Activated effector memory CD4-positive, alpha-beta T cell treated with Interleukin-2 at 50 U/mL for 16 hours (primary cell): ENCODE results near the gene TMEM178A.
"Not testable (repeated sequence)": the region's sequence is repeated elsewhere in the genome, so short reads cannot be mapped to it uniquely, and the experiment has no call there.

Experiments used
- DNase-seq: peaks from one replicate; pipeline ENCODE4 v3.0.0-alpha.2; 2020

TMEM178A gene

DNA sequence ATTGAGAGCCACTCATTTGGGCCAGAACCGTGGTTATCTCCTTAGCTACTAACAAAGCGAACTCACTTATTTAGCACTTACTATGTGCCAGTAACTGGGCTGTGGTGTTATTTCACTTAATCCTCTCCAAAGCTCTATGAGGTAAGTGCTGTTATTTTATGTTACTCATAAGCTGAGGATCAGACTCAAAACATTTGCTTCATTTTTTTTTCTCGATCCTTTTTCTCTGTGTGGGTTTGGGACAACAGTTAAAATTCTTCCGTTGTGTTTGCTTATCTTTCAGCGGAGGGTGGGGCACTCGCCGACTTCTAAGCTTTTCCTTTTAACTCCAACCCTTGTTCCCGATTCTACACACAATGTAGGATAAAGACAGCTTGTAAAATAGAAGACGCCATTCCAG, 52.8 kb downstream of the TMEM178A start:
- no peak for DNase-seq

GRCh38 chr2:39719317-39719716, 53.6 kb downstream of the TMEM178A start:
- DNase-seq: no peak

DNA sequence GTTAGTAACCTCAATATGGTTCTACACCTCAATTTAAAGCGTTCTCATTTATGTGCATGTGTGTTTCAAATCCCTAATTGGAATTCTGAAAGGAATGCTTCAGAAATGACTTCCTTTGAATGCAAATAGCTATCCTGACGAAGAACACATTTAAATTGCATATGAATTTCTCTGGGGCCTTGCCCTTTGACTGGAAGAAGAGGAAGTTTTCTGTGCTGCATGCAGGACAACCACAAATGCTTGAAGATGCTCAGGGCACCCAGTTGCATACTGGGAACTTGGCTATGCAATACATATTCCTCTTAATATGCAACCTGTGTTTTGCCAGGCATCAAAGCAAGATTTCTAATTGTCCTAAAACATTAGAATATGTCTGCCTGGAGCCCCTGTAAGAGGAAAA, 55.3 kb downstream of the TMEM178A start:
- DNase-seq: no peak

DNA sequence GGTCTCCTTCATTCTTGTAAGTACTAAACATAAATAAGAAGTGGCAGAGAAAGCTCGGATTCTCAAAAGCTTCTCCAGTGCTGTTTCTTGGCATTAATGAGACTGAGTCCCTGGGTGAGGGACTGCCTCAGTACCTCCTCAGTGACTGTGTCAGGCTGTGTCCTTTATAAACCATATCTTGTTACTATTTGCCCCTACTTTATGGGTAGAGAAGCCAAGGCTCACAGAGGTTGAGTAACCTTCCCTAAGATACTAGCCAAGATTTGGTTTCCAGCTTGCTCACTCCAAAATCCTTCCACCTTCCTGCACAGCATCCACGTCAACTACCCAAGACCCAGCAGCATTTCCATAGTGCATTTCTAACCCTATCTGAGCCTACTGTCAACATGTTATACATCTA, 57.8 kb downstream of the TMEM178A start:
- DNase-seq: no peak

DNA sequence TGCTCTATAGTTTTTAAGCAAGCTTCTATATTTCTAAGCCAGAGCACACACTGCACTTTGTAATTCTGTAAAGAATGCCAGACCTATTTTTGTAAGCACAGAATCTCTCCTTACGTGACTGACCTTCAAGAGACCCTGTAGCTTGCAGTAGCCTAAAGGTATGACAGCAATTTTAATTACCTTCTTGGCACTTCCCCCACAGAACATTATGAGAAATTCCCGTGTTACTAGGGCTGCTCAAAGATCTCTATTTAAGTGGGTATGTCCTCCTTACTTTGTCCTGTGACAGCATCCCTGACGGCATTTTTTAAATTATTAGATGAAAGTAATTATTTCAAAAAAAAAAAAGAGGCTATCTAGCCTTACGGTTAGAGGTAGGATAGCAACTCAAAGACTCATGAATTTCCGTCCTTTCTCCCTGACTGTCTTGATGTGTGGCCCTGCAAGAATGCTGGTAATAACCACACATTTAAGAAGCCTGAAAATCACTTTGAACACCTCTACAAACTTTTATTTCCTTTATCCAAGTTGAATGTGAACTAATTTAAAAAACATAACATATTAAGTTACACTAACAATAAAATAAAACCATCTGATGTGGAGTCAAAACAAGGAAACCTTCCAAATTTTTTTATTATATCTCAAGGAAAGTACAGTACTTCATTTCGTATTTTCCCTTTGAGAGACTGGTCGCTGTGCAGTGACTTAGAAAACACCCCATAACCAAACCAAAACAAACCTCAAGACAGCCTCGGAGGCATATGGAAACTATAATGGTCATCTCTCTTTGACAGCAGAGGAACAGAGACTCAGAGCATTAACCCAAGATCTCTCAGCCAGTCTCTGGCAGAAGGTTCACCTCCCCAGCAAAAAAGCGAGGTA, 58.5 kb downstream of the TMEM178A start:
- DNase-seq: no peak

DNA sequence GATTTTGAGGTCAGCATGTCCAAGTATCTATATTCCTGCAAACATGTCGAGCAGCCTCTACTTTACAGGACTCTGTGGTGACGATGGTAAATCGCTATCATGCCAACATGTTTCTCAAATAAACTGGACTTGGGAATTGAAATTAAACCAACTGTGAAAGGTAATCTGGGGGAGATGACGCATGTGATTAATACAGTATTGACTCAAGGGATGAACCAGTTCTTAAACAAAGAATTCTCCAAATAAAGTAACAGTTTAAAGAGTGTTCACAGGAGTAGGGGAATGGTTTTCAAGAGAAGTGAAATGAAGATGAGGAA, 59.1 kb downstream of the TMEM178A start:
- DNase-seq: no peak

GRCh38 chr2:39725401-39725800, 59.7 kb downstream of the TMEM178A start:
- DNase-seq: no peak

DNA sequence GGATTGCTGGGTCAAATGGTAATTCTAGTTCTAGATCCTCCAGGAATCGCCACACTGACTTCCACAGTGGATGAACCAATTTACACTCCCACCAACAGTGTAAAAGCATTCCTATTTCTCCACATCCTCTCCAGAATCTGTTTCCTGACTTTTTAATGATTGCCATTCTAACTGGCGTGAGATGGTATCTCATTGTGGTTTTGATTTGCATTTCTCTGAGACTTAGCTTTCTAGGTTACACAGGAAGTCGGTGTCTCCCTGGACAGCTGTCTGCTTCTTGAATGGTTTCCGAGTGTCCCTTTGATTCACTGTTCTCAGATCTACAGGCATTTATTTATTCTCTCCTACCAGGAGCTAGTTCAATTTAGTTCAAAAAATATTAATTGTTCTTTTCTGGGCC, 62.4 kb downstream of the TMEM178A start:
- DNase-seq: not testable (repeated sequence)

DNA sequence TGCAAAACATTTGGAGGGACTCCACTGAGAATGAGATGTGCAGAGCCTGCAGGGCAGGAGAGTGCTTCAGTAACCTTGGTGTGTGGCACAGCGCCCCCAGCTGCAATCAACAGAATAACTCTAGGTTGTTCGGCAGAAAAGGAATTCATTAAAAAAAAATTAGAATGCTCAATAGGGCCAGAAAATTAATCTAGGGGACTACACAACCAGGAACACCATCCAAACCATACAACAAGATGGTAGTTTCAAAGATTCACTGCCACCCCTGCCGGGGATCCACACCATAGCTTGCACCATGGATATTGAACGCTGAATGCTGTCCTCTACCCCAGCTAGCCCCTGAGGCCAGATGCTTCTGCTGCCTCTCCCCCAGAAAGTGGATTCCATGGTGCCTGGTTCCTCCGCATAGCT, 63.2 kb downstream of the TMEM178A start:
- no peak for DNase-seq

GRCh38 chr2:39730276-39730675, 64.6 kb downstream of the TMEM178A start:
- DNase-seq: no peak

GRCh38 chr2:39730685-39731302, 65.1 kb downstream of the TMEM178A start:
- DNase-seq: no peak

DNA sequence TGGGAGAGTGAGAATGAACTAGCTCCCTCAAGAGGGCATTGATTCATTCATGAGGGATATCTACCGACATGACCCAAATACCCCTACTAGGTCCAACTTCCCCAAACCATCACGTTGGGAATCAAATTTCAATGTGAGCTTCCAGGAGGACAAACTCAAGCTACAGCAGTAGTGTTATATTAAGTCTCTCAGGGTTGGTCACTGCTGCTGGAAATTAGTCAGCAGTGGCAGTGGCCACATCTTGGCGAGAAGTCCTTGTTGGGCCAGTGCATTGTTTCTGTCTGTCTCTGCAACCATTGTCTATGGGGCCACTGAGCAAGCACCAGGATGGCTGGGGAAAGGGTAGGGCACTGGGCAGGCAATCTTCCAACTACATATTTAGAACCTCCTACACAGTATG, 65.8 kb downstream of the TMEM178A start:
- no peak for DNase-seq

DNA sequence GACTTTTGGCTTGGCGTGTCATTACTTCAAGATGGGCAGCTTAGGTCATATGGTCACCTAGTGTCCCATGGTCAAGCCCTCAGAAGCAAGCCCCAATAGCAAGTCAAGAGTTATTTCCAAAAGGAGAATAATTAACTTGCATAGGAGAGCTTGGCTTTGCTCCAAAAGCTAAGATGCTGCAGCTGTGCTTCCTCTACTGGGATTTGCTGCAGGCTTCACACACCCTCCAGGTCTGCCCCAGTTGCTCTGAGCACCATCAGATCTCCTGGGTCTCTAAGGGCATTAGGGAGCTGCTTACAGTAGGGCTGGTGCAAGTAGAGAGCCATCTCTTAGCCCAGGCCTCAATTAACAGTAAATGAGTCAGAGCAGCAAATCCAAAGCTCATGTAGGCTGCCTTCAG, 66.8 kb downstream of the TMEM178A start:
- no peak for DNase-seq

DNA sequence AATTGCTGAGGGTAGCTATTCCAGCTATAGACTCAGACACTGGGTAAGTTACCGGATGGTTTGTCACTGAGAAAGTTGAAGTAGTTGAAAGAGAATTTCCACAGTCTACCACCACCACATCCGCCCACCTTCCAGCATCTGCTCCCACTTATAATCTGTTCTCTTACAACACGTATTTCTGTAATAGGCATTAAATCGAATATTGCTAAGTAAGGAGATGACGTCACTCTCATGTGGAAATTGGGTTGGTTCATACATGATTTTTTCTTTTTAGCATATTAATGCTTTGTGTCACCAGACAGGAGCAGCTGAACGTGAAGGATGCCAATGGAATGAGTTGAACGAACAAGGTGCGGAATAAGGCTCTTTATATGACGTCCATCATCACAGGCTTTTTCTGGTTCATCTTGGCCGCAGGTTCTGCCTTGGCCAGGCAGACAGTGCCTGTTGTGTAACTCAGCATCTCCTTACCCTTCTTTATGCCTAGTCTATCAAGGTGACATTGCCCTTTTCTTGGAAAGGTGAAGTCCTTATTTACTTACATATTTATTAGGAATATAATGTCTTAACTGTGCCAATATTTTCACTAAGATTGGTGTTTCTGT, 67.5 kb downstream of the TMEM178A start:
- DNase-seq: no peak

DNA sequence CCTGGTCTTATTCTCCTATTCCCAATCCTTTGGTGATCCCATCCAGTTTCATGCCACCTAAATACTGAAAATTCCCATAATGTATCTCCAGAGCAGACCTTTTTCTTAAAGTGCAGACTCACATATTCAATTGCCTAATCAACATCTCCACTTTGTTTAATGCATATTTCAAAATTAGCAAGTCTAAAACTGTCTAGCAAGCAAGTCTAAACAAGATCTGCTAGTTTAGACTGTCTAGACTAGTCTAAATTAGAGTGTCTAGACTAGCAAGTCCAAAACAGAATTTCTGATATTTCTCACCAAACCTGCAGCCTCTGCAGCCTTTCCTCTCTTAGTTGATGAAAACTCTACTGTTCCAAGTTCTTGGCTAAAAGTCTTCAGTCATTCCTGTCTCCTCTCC, 68.7 kb downstream of the TMEM178A start:
- no peak for DNase-seq

DNA sequence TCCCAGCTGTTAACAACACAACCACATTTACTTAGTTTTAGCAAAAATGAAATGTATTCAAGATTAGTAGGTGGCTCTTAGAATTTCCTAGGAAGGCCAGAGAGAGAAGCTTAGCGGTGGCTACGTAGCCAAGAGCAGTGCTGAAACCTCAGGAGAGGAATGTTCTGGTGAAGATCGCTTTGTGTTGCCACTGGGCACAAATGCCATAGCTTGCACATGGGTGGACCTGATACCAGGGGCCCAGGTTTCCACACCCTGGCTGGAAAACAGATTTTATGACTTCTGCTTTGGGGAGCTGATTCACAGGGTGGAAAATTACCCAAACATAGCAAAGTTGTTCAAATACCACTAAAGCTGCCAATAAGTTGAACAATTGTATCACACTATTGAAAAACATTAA, 69.9 kb downstream of the TMEM178A start:
- no peak for DNase-seq

DNA sequence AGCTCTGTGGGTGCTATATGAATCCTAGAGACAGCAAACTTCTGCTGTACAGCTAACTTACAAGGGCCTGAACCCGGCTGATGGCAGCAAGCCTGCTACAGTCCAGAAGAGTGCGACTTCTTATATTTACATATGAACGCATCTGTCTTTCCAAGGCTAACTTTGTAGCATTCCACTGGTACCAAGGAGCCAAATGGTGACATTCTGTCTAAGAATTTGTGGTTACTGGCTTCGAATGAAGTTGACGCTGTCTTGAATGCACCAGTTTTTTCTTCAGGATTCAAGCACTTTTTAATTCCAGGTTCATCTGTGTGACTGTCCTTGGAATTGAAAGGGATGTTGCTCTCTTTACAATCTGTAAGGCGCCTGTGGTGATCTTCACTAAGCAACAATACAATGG, 70.9 kb downstream of the TMEM178A start:
- no peak for DNase-seq

DNA sequence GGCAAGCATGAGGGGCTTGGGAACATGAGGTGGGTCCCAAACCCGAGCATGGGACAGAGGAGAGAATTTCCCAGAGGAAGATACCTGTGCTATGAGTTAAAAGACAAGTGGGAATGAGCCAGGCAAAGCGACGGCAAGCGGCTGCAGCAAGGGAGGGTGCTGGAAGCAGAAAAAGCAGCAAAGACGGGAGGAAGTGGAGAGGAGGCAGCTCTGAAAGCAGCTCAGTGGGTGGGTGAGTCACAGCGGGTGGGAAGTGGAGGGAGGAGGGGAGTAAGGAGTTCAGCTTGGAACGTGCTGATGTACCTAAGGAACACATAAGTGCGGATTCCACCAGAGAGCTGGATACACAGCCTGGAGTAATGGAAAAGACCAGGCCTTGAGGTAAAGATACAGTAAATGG, 71.9 kb downstream of the TMEM178A start:
- no peak for DNase-seq

GRCh38 chr2:39738936-39739335, 73.2 kb downstream of the TMEM178A start:
- DNase-seq: no peak

DNA sequence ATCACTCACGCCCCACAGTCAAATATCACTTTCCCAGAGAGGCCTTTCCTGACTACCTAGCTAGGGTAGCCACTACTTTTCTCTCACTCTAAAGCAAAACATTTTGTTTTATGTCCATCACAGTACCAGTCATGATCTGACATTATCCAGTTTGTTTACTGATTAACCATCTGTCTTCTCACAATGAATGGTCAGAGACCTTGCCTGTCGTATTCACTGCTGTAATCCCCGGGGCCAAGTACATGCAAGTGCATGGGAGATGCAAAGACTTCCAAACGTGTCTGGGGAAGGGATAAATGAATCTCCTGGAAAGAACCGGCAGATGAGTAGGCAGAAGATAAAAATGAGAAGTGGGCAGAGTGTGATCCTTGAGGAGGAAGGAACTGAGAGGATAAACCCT, 73.7 kb downstream of the TMEM178A start:
- no peak for DNase-seq

DNA sequence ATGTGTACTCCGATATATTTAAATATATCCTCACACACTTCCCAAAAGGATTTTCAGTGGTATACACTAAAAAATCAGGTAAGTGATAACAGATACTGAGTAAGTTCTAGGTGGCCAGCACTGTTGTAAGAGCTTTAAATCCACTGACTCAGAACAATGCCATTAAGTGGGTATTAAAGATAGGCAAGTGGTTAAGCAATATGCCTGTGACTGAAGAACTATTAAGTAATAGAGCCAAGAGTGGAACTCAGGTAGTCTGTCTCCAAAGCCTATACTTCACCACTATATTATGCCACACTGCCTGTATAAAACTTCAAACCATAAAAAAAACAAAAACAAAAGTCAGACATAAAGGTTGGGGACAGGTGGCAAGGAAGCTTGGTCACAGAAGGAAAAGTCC, 76.2 kb downstream of the TMEM178A start:
- DNase-seq: no peak

DNA sequence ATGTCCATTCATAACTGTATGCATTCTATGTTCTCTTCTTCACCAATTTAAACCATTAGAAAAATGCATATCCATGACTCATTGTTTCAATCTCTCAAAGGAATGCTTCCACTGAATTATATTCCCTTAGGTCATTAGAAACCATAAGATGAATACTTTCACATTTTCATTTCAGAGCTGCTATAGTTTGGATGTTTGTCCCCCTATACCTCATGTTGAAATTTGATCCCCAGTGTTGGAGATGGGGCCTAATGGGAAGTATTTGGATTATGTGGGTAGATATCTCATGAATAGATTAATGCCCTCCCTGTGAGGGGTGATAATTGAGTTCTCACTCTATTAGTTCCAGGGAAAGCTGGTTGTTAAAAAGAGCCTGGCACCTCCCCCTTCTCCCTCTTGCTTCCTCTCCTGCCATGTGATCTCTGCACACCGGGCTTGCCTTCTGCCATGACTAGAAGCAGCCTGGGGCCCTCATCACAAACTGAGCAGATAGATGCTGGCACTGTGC, 77.6 kb downstream of the TMEM178A start:
- DNase-seq: no peak

GRCh38 chr2:39755466-39755865, 89.7 kb downstream of the TMEM178A start:
- no peak for DNase-seq

DNA sequence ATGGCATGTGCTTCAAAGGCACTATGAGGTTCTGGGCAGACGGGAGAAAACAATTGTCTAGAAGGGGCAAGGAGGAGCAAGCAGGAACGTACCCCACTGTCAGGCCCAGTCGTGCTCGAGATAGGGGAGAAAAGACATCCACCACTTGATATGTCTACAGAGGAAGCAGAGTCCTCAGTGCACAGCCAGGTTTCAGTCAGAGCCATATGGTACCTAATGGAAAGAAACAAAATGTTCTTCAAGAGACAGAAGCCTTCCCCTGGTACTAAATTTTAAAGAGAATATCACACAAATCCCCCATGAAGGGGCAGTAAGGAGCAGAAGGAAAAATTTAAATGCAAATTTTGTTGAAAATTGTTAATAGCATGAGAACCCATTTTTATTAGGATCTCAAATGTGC, 91.4 kb downstream of the TMEM178A start:
- DNase-seq: no peak
